ENCODE measurements around the gene XAF1. TPM values are rescaled to one million over a fixed set of nuclear protein-coding genes. Genes with fewer than 3 reads are reported as not detected.

XAF1 gene
- total and polyA plus RNA-seq, 4 donors = 4.5 to 108 (median 65.8) TPM

DNA sequence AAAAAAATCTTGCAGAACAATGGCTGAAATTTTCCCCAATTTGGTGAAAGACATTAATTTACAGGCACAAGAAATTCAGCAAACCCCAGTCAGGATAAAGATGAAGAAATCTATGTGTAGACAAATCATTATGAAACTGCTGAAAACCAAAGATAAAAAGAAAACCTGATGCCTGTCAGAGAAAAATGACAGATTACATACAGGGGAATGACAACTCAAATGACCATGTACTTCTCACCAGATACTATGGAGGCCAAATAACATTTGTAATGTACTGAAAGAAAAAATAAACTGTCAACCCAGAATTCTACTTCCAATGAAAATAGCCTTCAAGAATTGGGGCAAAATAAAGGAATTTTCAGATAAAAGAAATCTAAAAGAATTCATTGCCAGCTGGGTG, 7.2 kb upstream of the XAF1 start:
- H3K36me3 ChIP-seq (ENCODE audit: control insufficient read depth in 1 of 2, insufficient read depth in 2 of 2, low read length in 1 of 2) = no peaks in the 10 kb centered on the region
- no peaks in the 10 kb centered on the region for H3K27me3 ChIP-seq (ENCODE audit: control insufficient read depth in 1 of 2, insufficient read depth in 2 of 2, low read length in 1 of 2)
- no peak overlapping the region for H3K27ac ChIP-seq (ENCODE audit: low read depth in 1 of 2, low read length in 2 of 2)
- DNase-seq = no peak
- H3K9me3 ChIP-seq (ENCODE audit: control insufficient read depth, low read length) = no peaks in the 10 kb centered on the region
- H3K4me3 ChIP-seq (ENCODE audit: low read length in 2 of 2) = no peak overlapping the region
- no peaks in the 10 kb centered on the region for H3K4me1 ChIP-seq (ENCODE audit: control insufficient read depth in 1 of 2, insufficient read depth in 2 of 2, low read length in 2 of 2)
- no peak for ATAC-seq (ENCODE audit: low FRiP score)
- intact Hi-C loops (cut with DNase I) = no loop called here

- intact Hi-C loops (cut with DNase I) = no loop called here
- Histone ChIP-seq H3K4me1 (ENCODE audit: control insufficient read depth in 1 of 2, insufficient read depth in 2 of 2, low read length in 2 of 2) (no peaks in the 10 kb centered on the region), H3K4me3 (ENCODE audit: low read length in 2 of 2) (no peak overlapping the region), H3K9me3 (ENCODE audit: control insufficient read depth, low read length) (no peaks in the 10 kb centered on the region), H3K27ac (ENCODE audit: low read depth in 1 of 2, low read length in 2 of 2) (no peak overlapping the region), H3K36me3 (ENCODE audit: control insufficient read depth in 1 of 2, insufficient read depth in 2 of 2, low read length in 1 of 2) (no peaks in the 10 kb centered on the region), H3K27me3 (ENCODE audit: control insufficient read depth in 1 of 2, insufficient read depth in 2 of 2, low read length in 1 of 2) (no peaks in the 10 kb centered on the region)
- 86 to 88% methylated on average over 6 of the region's 6 CpGs for WGBS, 2 donors
- no peak for DNase-seq
- no peak for ATAC-seq (ENCODE audit: low FRiP score)
These were observed 6.3 kb upstream of the XAF1 start for GRCh38 chr17:6749519-6749918.

DNA sequence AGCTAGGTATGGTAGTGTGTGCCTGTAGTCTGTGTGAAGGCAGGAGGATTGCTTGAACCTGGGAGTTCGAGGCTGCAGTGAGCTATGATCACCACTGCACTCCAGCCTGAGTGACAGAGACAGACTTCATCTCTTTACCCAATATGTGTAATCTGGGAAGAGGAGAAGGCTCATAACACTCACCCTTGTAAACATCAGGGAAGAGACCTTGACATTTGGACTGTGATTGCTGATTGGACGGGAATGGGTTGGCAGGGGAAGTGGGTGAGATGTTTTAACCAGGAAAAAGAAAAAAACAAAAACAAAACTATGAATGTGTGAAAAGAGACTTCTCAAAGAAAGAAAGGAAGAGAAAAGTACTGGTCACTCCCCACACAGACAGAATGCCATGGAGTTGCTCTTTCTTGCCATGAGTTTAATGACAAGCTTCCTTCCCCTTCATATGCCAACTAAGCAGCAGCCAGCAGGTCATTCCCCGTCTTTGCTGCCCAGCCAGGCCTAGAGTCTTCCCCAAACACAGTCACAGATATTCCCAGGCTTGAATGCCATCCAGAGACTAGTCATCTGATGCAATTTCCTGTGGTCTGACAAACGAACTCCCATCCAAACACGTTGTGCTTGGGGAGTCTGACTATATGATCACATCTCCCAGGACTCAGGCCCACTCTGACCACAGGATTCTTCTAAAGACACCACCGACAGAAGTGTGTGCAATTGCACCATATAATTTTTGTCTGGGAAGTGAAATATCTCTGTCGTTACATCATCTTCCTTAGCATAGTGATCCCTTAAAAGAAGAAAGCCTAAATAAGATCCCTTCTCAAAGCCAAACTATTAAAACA, 3.6 kb upstream of the XAF1 start:
- WGBS, 2 donors = 30 to 48% methylated on average over 7 of the region's 7 CpGs
- H3K36me3 ChIP-seq (ENCODE audit: control insufficient read depth in 1 of 2, insufficient read depth in 2 of 2, low read length in 1 of 2) = no peaks in the 10 kb centered on the region
- H3K27me3 ChIP-seq (ENCODE audit: control insufficient read depth in 1 of 2, insufficient read depth in 2 of 2, low read length in 1 of 2) = no peaks in the 10 kb centered on the region
- DNase-seq = peak in 1 of 2 donors; percentile 78
- peak; percentile 79 for ATAC-seq (ENCODE audit: low FRiP score)
- peak overlapping the region in 1 of 2 donors; percentile 54 for H3K27ac ChIP-seq (ENCODE audit: low read depth in 1 of 2, low read length in 2 of 2)
- intact Hi-C loops (cut with DNase I) = no loop called here
- no peak overlapping the region for H3K4me3 ChIP-seq (ENCODE audit: low read length in 2 of 2)
- no peaks in the 10 kb centered on the region for H3K9me3 ChIP-seq (ENCODE audit: control insufficient read depth, low read length)
- no peaks in the 10 kb centered on the region for H3K4me1 ChIP-seq (ENCODE audit: control insufficient read depth in 1 of 2, insufficient read depth in 2 of 2, low read length in 2 of 2)

DNA sequence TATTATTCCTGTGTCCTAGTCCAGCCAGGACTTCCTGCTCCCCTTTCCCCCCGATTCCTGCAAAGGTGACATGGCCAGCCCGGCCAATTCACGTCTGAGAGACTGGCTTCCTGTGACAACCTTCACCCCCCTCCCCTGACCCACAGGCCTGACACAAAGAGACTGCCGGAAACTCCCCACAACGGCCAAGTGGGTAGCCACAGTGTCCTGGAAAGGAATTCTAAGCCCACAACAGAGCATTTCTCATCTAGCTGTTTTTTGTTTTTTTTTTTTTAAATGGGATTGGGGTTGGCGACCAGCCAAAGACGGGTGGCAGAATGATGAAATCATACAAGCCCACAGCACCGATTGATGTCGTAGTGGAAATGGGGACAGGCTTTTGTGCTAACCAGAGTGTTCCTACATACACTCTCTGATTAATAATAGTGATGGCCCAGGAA, 2.8 kb upstream of the XAF1 start:
- Histone ChIP-seq H3K4me3 (ENCODE audit: low read length in 2 of 2) (no peak overlapping the region), H3K9me3 (ENCODE audit: control insufficient read depth, low read length) (no peaks in the 10 kb centered on the region), H3K27me3 (ENCODE audit: control insufficient read depth in 1 of 2, insufficient read depth in 2 of 2, low read length in 1 of 2) (no peaks in the 10 kb centered on the region), H3K27ac (ENCODE audit: low read depth in 1 of 2, low read length in 2 of 2) (peak overlapping the region in 1 of 2 donors; percentile 5), H3K36me3 (ENCODE audit: control insufficient read depth in 1 of 2, insufficient read depth in 2 of 2, low read length in 1 of 2) (no peaks in the 10 kb centered on the region), H3K4me1 (ENCODE audit: control insufficient read depth in 1 of 2, insufficient read depth in 2 of 2, low read length in 2 of 2) (no peaks in the 10 kb centered on the region)
- peak; percentile 77 to 84 for DNase-seq
- 13 to 15% methylated on average over 9 of the region's 9 CpGs for WGBS, 2 donors
- intact Hi-C loops (cut with DNase I) = no loop called here
- ATAC-seq (ENCODE audit: low FRiP score) = peak; percentile 74

- Histone ChIP-seq H3K36me3 (ENCODE audit: control insufficient read depth in 1 of 2, insufficient read depth in 2 of 2, low read length in 1 of 2) (no peaks in the 10 kb centered on the region), H3K27me3 (ENCODE audit: control insufficient read depth in 1 of 2, insufficient read depth in 2 of 2, low read length in 1 of 2) (no peaks in the 10 kb centered on the region), H3K4me1 (ENCODE audit: control insufficient read depth in 1 of 2, insufficient read depth in 2 of 2, low read length in 2 of 2) (no peaks in the 10 kb centered on the region), H3K9me3 (ENCODE audit: control insufficient read depth, low read length) (no peaks in the 10 kb centered on the region), H3K4me3 (ENCODE audit: low read length in 2 of 2) (no peak overlapping the region), H3K27ac (ENCODE audit: low read depth in 1 of 2, low read length in 2 of 2) (no peak overlapping the region)
- 75 to 79% methylated on average over 6 of the region's 6 CpGs for WGBS, 2 donors
- intact Hi-C loops (cut with DNase I) = no loop called here
- DNase-seq (no peak), ATAC-seq (ENCODE audit: low FRiP score) (no peak)
These were observed 2.3 kb upstream of the XAF1 start for GRCh38 chr17:6753546-6753945.

GRCh38 chr17:6755281-6755680, 565 bp upstream of the XAF1 start:
- 28 to 31% methylated on average over 5 of the region's 5 CpGs for WGBS, 2 donors
- H3K36me3 ChIP-seq (ENCODE audit: control insufficient read depth in 1 of 2, insufficient read depth in 2 of 2, low read length in 1 of 2) = no peaks in the 10 kb centered on the region
- no peaks in the 10 kb centered on the region for H3K9me3 ChIP-seq (ENCODE audit: control insufficient read depth, low read length)
- no peak for ATAC-seq (ENCODE audit: low FRiP score)
- peak in 1 of 2 donors; percentile 76 for DNase-seq
- intact Hi-C loops (cut with DNase I) = no loop called here
- H3K4me1 ChIP-seq (ENCODE audit: control insufficient read depth in 1 of 2, insufficient read depth in 2 of 2, low read length in 2 of 2) = no peaks in the 10 kb centered on the region
- H3K27me3 ChIP-seq (ENCODE audit: control insufficient read depth in 1 of 2, insufficient read depth in 2 of 2, low read length in 1 of 2) = no peaks in the 10 kb centered on the region
- H3K4me3 ChIP-seq (ENCODE audit: low read length in 2 of 2) = peak overlapping the region in 1 of 2 donors; percentile 19
- peak overlapping the region in 1 of 2 donors; percentile 0 for H3K27ac ChIP-seq (ENCODE audit: low read depth in 1 of 2, low read length in 2 of 2)

DNA sequence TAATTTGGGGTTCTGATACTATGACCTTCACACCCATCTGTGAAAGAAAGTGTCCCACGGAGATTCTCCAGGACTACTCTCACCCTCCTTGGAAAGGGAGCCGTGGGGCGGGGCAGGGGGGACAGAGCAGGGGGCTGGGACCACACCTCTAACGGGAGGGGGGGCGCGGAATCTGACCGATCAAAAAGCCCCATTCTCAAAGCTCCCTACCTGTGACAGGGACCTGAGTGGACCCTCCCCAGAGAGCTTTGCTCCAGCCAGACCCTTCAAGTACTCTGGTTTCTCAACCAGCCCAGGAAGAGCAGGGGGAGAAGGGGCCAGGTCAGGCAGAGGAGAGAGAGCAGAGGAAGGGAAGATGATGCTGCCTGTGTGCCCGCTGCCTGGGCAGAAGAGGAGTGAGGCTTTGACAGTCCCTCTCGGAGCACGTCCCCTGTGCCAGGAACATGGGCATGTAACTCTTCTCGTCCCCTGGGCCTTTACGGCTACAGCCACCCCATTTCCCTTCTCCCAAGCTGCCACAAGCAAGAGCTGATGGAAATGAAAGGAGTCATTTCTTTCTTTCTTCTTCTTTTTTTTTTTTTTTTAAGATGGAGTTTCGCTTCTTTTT, 682 bp downstream of the XAF1 start:
- H3K27ac ChIP-seq (ENCODE audit: low read depth in 1 of 2, low read length in 2 of 2) = no peak overlapping the region
- H3K27me3 ChIP-seq (ENCODE audit: control insufficient read depth in 1 of 2, insufficient read depth in 2 of 2, low read length in 1 of 2) = no peaks in the 10 kb centered on the region
- intact Hi-C loops (cut with DNase I) = no loop called here
- 65 to 72% methylated on average over 13 of the region's 13 CpGs for WGBS, 2 donors
- no peak for ATAC-seq (ENCODE audit: low FRiP score)
- H3K4me3 ChIP-seq (ENCODE audit: low read length in 2 of 2) = peak overlapping the region in 1 of 2 donors; percentile 20
- H3K36me3 ChIP-seq (ENCODE audit: control insufficient read depth in 1 of 2, insufficient read depth in 2 of 2, low read length in 1 of 2) = no peaks in the 10 kb centered on the region
- no peaks in the 10 kb centered on the region for H3K9me3 ChIP-seq (ENCODE audit: control insufficient read depth, low read length)
- no peaks in the 10 kb centered on the region for H3K4me1 ChIP-seq (ENCODE audit: control insufficient read depth in 1 of 2, insufficient read depth in 2 of 2, low read length in 2 of 2)
- no peak for DNase-seq

- WGBS, 2 donors = 93 to 94% methylated on average over 2 of the region's 2 CpGs
- H3K27me3 ChIP-seq (ENCODE audit: control insufficient read depth in 1 of 2, insufficient read depth in 2 of 2, low read length in 1 of 2) = no peaks in the 10 kb centered on the region
- ATAC-seq (ENCODE audit: low FRiP score) (no peak), DNase-seq (no peak)
- H3K9me3 ChIP-seq (ENCODE audit: control insufficient read depth, low read length) = no peaks in the 10 kb centered on the region
- H3K27ac ChIP-seq (ENCODE audit: low read depth in 1 of 2, low read length in 2 of 2) = no peak overlapping the region
- intact Hi-C loops (cut with DNase I) = no loop called here
- H3K4me3 ChIP-seq (ENCODE audit: low read length in 2 of 2) = no peak overlapping the region
- no peaks in the 10 kb centered on the region for H3K4me1 ChIP-seq (ENCODE audit: control insufficient read depth in 1 of 2, insufficient read depth in 2 of 2, low read length in 2 of 2)
- no peaks in the 10 kb centered on the region for H3K36me3 ChIP-seq (ENCODE audit: control insufficient read depth in 1 of 2, insufficient read depth in 2 of 2, low read length in 1 of 2)
These were observed 1.9 kb downstream of the XAF1 start for GRCh38 chr17:6757747-6758146.

DNA sequence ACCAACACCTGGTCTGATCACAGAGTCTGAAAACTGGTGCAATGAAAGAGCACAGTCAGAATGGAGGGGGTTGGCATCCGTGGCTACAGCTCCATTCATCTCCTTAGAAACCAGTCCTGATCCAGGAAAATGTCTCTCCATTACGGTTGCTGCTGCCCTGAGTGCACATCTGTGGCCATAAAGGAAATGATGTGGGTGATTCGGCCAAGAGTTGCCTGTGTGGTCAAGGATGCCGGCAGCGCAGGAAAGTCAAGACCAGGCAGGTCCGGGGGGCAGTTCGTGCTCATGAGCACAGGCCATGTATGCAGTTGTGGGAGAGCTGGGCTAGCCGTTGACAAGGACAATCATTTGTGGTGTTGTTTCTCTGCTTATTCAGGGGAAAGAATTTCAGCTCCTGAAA, 5.9 kb downstream of the XAF1 start:
- H3K4me3 ChIP-seq (ENCODE audit: low read length in 2 of 2) = no peak overlapping the region
- 83 to 85% methylated on average over 8 of the region's 8 CpGs for WGBS, 2 donors
- H3K9me3 ChIP-seq (ENCODE audit: control insufficient read depth, low read length) = no peaks in the 10 kb centered on the region
- H3K27me3 ChIP-seq (ENCODE audit: control insufficient read depth in 1 of 2, insufficient read depth in 2 of 2, low read length in 1 of 2) = no peaks in the 10 kb centered on the region
- intact Hi-C loops (cut with DNase I) = no loop called here
- DNase-seq = no peak
- H3K36me3 ChIP-seq (ENCODE audit: control insufficient read depth in 1 of 2, insufficient read depth in 2 of 2, low read length in 1 of 2) = peaks cover 0 to 3% of the 10 kb centered on the region in 2 donors
- no peak for ATAC-seq (ENCODE audit: low FRiP score)
- H3K27ac ChIP-seq (ENCODE audit: low read depth in 1 of 2, low read length in 2 of 2) = no peak overlapping the region
- no peaks in the 10 kb centered on the region for H3K4me1 ChIP-seq (ENCODE audit: control insufficient read depth in 1 of 2, insufficient read depth in 2 of 2, low read length in 2 of 2)
